Mesenchymal stem cell (in vitro differentiated cells and primary cell): ENCODE results near the gene HTT.

Experiments
- DNase-seq: peaks from one replicate; pipeline ENCODE4 v3.0.0-alpha.2; 2013
- H2AFZ ChIP-seq: one replicate; pipeline ENCODE4 v1.6.1; 2013; ENCODE audit warnings: low read depth, mild to moderate bottlenecking, control low read depth, inconsistent platforms, low read length, moderate library complexity
- H2AK5ac ChIP-seq: 2 replicates; pipeline ENCODE4 v1.6.1; 2013; ENCODE audit warnings: low read length, moderate library complexity, mild to moderate bottlenecking, inconsistent platforms; ENCODE audit not compliant: severe bottlenecking
- H2BK120ac ChIP-seq: one replicate; pipeline ENCODE4 v1.6.1; 2013; ENCODE audit warnings: low read depth, mild to moderate bottlenecking, inconsistent platforms, low read length, moderate library complexity
- H2BK12ac ChIP-seq, 2 experiments: one replicate each; pipeline ENCODE4 v1.6.1; 2013; ENCODE audit warnings: inconsistent platforms in 2 of 2, low read length in 2 of 2, mild to moderate bottlenecking in 2 of 2, moderate library complexity in 2 of 2, control low read depth in 1 of 2
- H2BK15ac ChIP-seq: one replicate; pipeline ENCODE4 v1.6.1; 2013; ENCODE audit warnings: mild to moderate bottlenecking, low read depth, inconsistent platforms; ENCODE audit not compliant: poor library complexity, severe bottlenecking
- H2BK5ac ChIP-seq: 2 replicates; pipeline ENCODE4 v1.6.1; 2013; ENCODE audit warnings: low read depth, mild to moderate bottlenecking, low read length, control low read depth, inconsistent platforms; ENCODE audit not compliant: poor library complexity, severe bottlenecking
- H3K14ac ChIP-seq, 2 experiments: one replicate each; pipeline ENCODE4 v1.6.1; 2013; ENCODE audit warnings: inconsistent platforms in 2 of 2, low read length in 2 of 2, control low read depth in 1 of 2, mild to moderate bottlenecking in 1 of 2, moderate library complexity in 1 of 2
- H3K18ac ChIP-seq, 2 experiments: one replicate each; pipeline ENCODE4 v1.6.1; 2013; ENCODE audit warnings: inconsistent platforms in 2 of 2, low read length in 2 of 2, control low read depth in 1 of 2, low read depth in 1 of 2, mild to moderate bottlenecking in 1 of 2
- H3K23ac ChIP-seq, 2 experiments: one replicate each; pipeline ENCODE4 v1.6.1; 2013; ENCODE audit warnings: inconsistent platforms in 2 of 2, low read length in 2 of 2, mild to moderate bottlenecking in 2 of 2, moderate library complexity in 2 of 2, control low read depth in 1 of 2
- H3K27ac ChIP-seq: 2 replicates; pipeline ENCODE4 v1.5.1; 2013; ENCODE audit warnings: mild to moderate bottlenecking, moderate library complexity, low read length, control low read depth, inconsistent platforms; ENCODE audit not compliant: poor library complexity, severe bottlenecking
- H3K27me3 ChIP-seq, 2 experiments: 2 replicates each; pipeline versions ENCODE4 v1.6.1 to v1.7.0; 2013; ENCODE audit warnings: low read length in 2 of 2, mild to moderate bottlenecking in 2 of 2, moderate library complexity in 2 of 2, control low read depth in 1 of 2, inconsistent platforms in 1 of 2; ENCODE audit not compliant: control insufficient read depth in 1 of 2, insufficient read depth in 1 of 2
- H3K36me3 ChIP-seq, 2 experiments: 2 replicates each; pipeline versions ENCODE4 v1.6.1 to v1.7.0; 2013; ENCODE audit warnings: low read length in 2 of 2, control low read depth in 1 of 2, inconsistent platforms in 1 of 2, low read depth in 1 of 2, mild to moderate bottlenecking in 1 of 2; ENCODE audit not compliant: insufficient read depth in 2 of 2, control insufficient read depth in 1 of 2
- H3K4ac ChIP-seq, 2 experiments: one replicate each; pipeline ENCODE4 v1.6.1; 2013; ENCODE audit warnings: inconsistent platforms in 2 of 2, low read length in 2 of 2, mild to moderate bottlenecking in 2 of 2, moderate library complexity in 2 of 2, control low read depth in 1 of 2, low read depth in 1 of 2
- H3K4me1 ChIP-seq: 2 replicates; pipeline ENCODE4 v1.6.1; 2013; ENCODE audit warnings: low read depth, low read length, control low read depth; ENCODE audit not compliant: control insufficient read depth, insufficient read depth
- H3K4me2 ChIP-seq: 2 replicates; pipeline ENCODE4 v1.6.1; 2013; ENCODE audit warnings: low read length, mild to moderate bottlenecking, inconsistent platforms; ENCODE audit not compliant: poor library complexity, severe bottlenecking
- H3K4me3 ChIP-seq, 2 experiments: 2 replicates each; pipeline versions ENCODE4 v1.5.1 to v1.7.0; 2013; ENCODE audit warnings: low read length in 2 of 2, mild to moderate bottlenecking in 2 of 2, control low read depth in 1 of 2, low read depth in 1 of 2; ENCODE audit not compliant: insufficient read depth in 1 of 2
- H3K79me1 ChIP-seq: replicated peaks from 2 replicates; pipeline ENCODE4 v1.6.1; 2013; ENCODE audit warnings: mild to moderate bottlenecking, control low read depth, low read length, inconsistent platforms; ENCODE audit not compliant: poor library complexity, severe bottlenecking
- H3K9ac ChIP-seq: 2 replicates; pipeline ENCODE4 v1.7.0; 2013; ENCODE audit warnings: mild to moderate bottlenecking, low read length, moderate library complexity
- H3K9me3 ChIP-seq: 2 replicates; pipeline ENCODE4 v1.7.0; 2013; ENCODE audit warnings: mild to moderate bottlenecking, low read length; ENCODE audit not compliant: control insufficient read depth
- H4K8ac ChIP-seq: one replicate; pipeline ENCODE4 v1.6.1; 2013; ENCODE audit warnings: inconsistent platforms, mild to moderate bottlenecking, low read length, moderate library complexity
- H4K91ac ChIP-seq: one replicate; pipeline ENCODE4 v1.6.1; 2013; ENCODE audit warnings: mild to moderate bottlenecking, low read length, inconsistent platforms
- WGBS: methylation state at CpG from one replicate; pipeline ENCODE4 v1.1.7; 2013; ENCODE audit warnings: mixed read lengths; 5-methylcytosine and 5-hydroxymethylcytosine counted together

The HTT gene

GRCh38 chr4:3283483-3283882, 209.0 kb downstream of the HTT start:
- no peak overlapping the region for H2BK15ac ChIP-seq
- H2AK5ac ChIP-seq = no peak overlapping the region
- H3K18ac ChIP-seq = no peak overlapping the region
- H3K4me1 ChIP-seq = peaks cover 2% of the 10 kb centered on the region
- H3K27me3 ChIP-seq = peaks cover 15 to 44% of the 10 kb centered on the region in 2 experiments
- no peak overlapping the region for H2AFZ ChIP-seq
- H2BK120ac ChIP-seq = no peak overlapping the region
- H4K91ac ChIP-seq = no peak overlapping the region
- H3K4ac ChIP-seq = no peak overlapping the region
- no peaks in the 10 kb centered on the region for H3K79me1 ChIP-seq
- no peak overlapping the region for H2BK12ac ChIP-seq
- WGBS = 94% methylated on average over 4 of the region's 6 CpGs
- H3K9me3 ChIP-seq = peaks cover 5% of the 10 kb centered on the region
- no peak overlapping the region for H3K9ac ChIP-seq
- no peak overlapping the region for H3K4me2 ChIP-seq
- no peak overlapping the region for H3K4me3 ChIP-seq
- no peak for DNase-seq
- H3K27ac ChIP-seq = no peak overlapping the region
- H4K8ac ChIP-seq = no peak overlapping the region
- no peak overlapping the region for H3K14ac ChIP-seq
- no peak overlapping the region for H2BK5ac ChIP-seq
- no peaks in the 10 kb centered on the region for H3K36me3 ChIP-seq
- H3K23ac ChIP-seq = no peak overlapping the region

GRCh38 chr4:3283916-3284315, 209.4 kb downstream of the HTT start:
- H2AFZ ChIP-seq = no peak overlapping the region
- no peak overlapping the region for H4K91ac ChIP-seq
- no peak overlapping the region for H3K9ac ChIP-seq
- H4K8ac ChIP-seq = no peak overlapping the region
- H3K27me3 ChIP-seq = peaks cover 15 to 48% of the 10 kb centered on the region in 2 experiments
- H2BK120ac ChIP-seq = no peak overlapping the region
- H3K18ac ChIP-seq = no peak overlapping the region
- no peak overlapping the region for H2BK15ac ChIP-seq
- no peak overlapping the region for H3K14ac ChIP-seq
- H3K27ac ChIP-seq = no peak overlapping the region
- no peak overlapping the region for H3K4ac ChIP-seq
- no peak overlapping the region for H3K23ac ChIP-seq
- H2BK12ac ChIP-seq = no peak overlapping the region
- H3K4me1 ChIP-seq = peaks cover 2% of the 10 kb centered on the region
- H3K4me3 ChIP-seq = no peak overlapping the region
- WGBS = 78% methylated on average over 13 of the region's 13 CpGs
- no peak overlapping the region for H3K4me2 ChIP-seq
- no peaks in the 10 kb centered on the region for H3K36me3 ChIP-seq
- H3K9me3 ChIP-seq = peaks cover 5% of the 10 kb centered on the region
- H2BK5ac ChIP-seq = no peak overlapping the region
- no peaks in the 10 kb centered on the region for H3K79me1 ChIP-seq
- no peak for DNase-seq
- H2AK5ac ChIP-seq = no peak overlapping the region

DNA sequence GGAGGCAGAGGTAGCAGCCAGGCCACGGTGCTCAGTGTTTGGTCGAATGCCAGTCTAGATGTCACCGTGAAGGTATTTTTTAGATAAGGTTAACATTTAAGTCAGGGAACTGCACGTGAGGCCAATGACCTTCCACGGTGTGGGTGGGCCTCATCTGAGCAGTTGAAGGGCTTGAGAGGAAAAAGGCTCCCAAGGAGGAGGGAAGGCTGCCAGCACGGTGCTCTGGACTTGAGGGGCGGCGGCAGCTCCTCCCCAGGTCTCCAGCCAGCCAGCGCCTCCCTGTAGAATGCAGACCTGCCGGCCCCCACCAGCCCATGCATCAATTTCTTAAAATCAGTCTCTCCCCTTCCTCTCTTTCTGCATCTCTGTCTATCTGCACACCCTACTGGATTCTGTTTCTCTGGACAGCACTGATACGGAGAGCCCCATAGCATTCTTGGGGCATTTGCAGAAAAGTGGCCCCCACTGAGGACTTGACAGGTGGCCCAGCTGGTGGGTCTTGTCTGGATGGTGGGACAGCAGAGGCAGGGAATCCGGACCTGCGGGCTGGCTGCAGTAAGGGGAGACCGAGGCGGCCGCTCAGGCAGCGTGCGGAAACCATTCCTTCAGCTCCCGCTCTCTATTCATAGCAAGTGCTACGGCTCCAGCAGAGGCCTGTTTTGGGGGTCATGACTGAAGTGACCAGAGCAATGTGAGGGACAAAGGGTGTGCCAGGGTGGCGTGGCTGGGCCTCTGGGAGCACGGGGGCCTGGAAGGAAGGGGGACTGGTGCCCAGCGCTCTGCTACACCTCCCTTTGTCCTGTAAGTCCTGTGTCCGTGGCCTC, 210.5 kb downstream of the HTT start:
- Histone ChIP-seq H3K9me3 (peaks cover 5% of the 10 kb centered on the region), H4K8ac (no peak overlapping the region), H3K4me1 (peaks cover 2% of the 10 kb centered on the region), H3K23ac (no peak overlapping the region), H3K9ac (no peak overlapping the region), H3K4me3 (no peak overlapping the region), H2BK12ac (no peak overlapping the region), H3K36me3 (no peaks in the 10 kb centered on the region), H4K91ac (no peak overlapping the region), H3K18ac (no peak overlapping the region), H2BK120ac (no peak overlapping the region), H3K27me3 (peaks cover 15 to 52% of the 10 kb centered on the region in 2 experiments), H2BK5ac (no peak overlapping the region), H3K4ac (no peak overlapping the region), H3K79me1 (no peaks in the 10 kb centered on the region), H3K27ac (no peak overlapping the region), H3K14ac (no peak overlapping the region), H3K4me2 (no peak overlapping the region), H2AFZ (no peak overlapping the region), H2AK5ac (no peak overlapping the region), H2BK15ac (no peak overlapping the region)
- 89% methylated on average over 24 of the region's 24 CpGs for whole genome bisulfite sequencing
- DNase-seq = no peak

DNA sequence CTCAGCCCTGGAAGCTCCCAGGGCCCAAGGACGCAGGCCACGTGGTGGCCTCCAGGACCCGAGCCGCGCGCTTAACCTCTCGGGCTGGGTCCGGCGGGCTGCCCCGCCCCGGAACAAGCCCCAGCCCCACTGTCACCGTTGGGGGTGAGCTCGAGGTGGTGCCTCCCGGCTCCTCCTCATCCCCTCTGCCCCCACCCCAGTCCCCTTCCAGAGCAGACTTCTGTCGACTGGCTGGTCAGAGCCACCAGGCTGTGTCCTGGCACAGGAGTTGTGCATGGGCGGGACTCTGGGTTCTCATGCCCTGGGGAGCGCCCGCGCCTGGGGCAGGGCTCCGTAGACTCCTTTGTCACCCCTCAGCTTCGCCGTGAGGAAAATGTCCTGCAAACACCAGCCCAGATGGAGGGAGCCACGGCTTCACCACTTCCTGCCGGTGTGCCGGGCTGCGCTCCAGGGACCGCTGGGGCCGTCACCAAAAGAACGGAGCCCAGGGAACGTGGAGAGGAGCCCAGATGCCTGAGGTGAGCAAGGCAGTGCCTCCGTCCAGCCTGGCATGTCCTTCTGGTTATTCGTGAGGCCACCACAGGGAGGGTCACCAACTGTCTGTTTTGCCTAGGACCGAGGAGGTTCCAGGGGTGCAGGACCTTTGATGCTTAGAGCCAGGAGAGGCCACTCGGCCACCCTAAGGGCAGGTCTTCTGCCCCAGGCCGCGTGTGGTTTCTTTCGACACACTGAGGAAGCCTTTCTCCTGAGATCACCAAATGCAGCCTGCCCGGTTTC, 211.3 kb downstream of the HTT start:
- Histone ChIP-seq H3K4ac (no peak overlapping the region), H2AFZ (no peak overlapping the region), H4K8ac (no peak overlapping the region), H3K4me2 (no peak overlapping the region), H2BK12ac (no peak overlapping the region), H3K4me1 (peaks cover 2% of the 10 kb centered on the region), H2AK5ac (no peak overlapping the region), H3K27ac (no peak overlapping the region), H2BK15ac (peak overlapping the region; percentile 55), H2BK120ac (no peak overlapping the region), H3K23ac (no peak overlapping the region), H3K79me1 (no peaks in the 10 kb centered on the region), H3K27me3 (peaks cover 10 to 48% of the 10 kb centered on the region in 2 experiments), H3K14ac (no peak overlapping the region), H3K4me3 (no peak overlapping the region), H3K36me3 (no peaks in the 10 kb centered on the region), H4K91ac (no peak overlapping the region), H3K9me3 (peaks cover 5% of the 10 kb centered on the region), H3K9ac (peak overlapping the region; percentile 57), H2BK5ac (no peak overlapping the region), H3K18ac (no peak overlapping the region)
- peak; percentile 31 for DNase-seq
- WGBS = 90% methylated on average over 38 of the region's 38 CpGs
